OCI-LY3 (cell line): ENCODE data around the gene SFXN1.
"Not testable (repeated sequence)": the region's sequence is repeated elsewhere in the genome, so short reads cannot be mapped to it uniquely, and the experiment has no call there.

Experiments used
- H2AFZ ChIP-seq: fragments of 200-600, 300-600 bp; shearing (Covaris generic); 2 replicates; pipeline ENCODE4 v1.6.0; 2014; ENCODE audit warnings: antibody characterized with exemption, low read depth, low read length
- H3K27ac ChIP-seq: fragments of 200-600, 300-600 bp; sonication (generic); 2 replicates; pipeline ENCODE4 v1.5.1; 2014; ENCODE audit warnings: mild to moderate bottlenecking, low read length, moderate library complexity, mixed read lengths
- H3K27me3 ChIP-seq: fragments of 200-600, 300-600 bp; sonication (generic); 2 replicates; pipeline ENCODE4 v1.6.1; 2014; ENCODE audit warnings: low read depth, low read length, mixed read lengths
- H3K36me3 ChIP-seq: fragments of 200-600, 300-600 bp; sonication (generic); replicated peaks from 2 replicates; pipeline ENCODE3; 2014; ENCODE audit warnings: low read depth, low read length, mixed read lengths
- H3K4me1 ChIP-seq: fragments of 300-600, 200-600 bp; sonication (generic); 2 replicates; pipeline ENCODE4 v1.6.1; 2014; ENCODE audit warnings: low read length, mixed read lengths
- H3K4me2 ChIP-seq: fragments of 200-600, 300-600 bp; sonication (generic); 2 replicates; pipeline ENCODE4 v1.6.1; 2014; ENCODE audit warnings: low read length, mixed read lengths
- H3K4me3 ChIP-seq: fragments of 300-600, 200-600 bp; sonication (generic); 2 replicates; pipeline ENCODE4 v1.5.1; 2014; ENCODE audit warnings: antibody characterized with exemption, mild to moderate bottlenecking, low read length, moderate library complexity
- H3K79me2 ChIP-seq: fragments of 300-600, 200-600 bp; shearing (Covaris generic); 2 replicates; pipeline ENCODE4 v1.6.1; 2014; ENCODE audit warnings: mild to moderate bottlenecking, low read length, mixed read lengths
- H3K9ac ChIP-seq: fragments of 300-600, 200-600 bp; shearing (Covaris generic); 2 replicates; pipeline ENCODE4 v1.6.0; 2014; ENCODE audit warnings: mild to moderate bottlenecking, low read length, moderate library complexity
- H3K9me3 ChIP-seq: fragments of 200-600, 300-600 bp; shearing (Covaris generic); 2 replicates; pipeline ENCODE4 v1.6.1; 2014; ENCODE audit warnings: low read length, mixed read lengths; ENCODE audit not compliant: insufficient read depth
- H4K20me1 ChIP-seq: fragments of 200-600, 300-600 bp; sonication (generic); 2 replicates; pipeline ENCODE4 v1.6.1; 2016; ENCODE audit warnings: low read length, mixed read lengths; ENCODE audit not compliant: insufficient read depth
- EZH2phosphoT487 ChIP-seq: fragments of 200-600 bp; shearing (Covaris generic); IDR thresholded peaks from 2 replicates; pipeline ENCODE4 v1.6.1; 2018; ENCODE audit warnings: antibody characterized with exemption, mixed run types, low read depth
- TF ChIP-seq, protein P1 (sequence below): fragments of 200-600, 300-600 bp; sonication (generic); IDR thresholded peaks from 2 replicates; pipeline ENCODE4 v1.5.1; 2014; ENCODE audit warnings: antibody characterized with exemption, low read length, low read depth

Gene SFXN1

DNA sequence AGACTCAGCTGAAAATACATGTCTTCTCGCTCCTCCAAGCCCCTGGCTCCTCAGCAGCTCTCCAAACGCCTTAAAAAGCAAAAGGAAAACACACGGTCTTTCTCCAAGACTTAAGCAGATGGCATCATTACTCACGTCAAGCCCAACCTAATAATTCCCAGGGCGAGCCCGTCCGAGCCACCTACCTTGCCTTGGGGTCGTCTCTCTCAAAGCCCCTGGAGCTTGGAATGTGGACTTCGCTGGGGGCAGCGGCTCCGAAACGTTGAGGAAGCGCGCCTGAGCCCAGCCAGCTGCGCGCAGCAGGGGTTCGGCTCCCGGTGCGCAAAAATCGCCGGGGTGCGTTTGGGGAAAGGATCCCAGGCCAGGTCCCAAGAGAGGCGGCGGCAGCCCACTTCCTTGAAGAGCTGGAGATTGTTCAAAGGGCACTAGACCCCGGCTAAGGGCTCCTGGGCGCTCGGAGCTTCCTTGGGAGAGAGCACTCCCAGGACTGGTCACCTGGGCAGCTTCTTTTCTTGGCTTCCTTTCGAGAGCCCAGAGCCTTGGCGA, 34.8 kb upstream of the SFXN1 start:
- Histone ChIP-seq H3K9me3 (no peaks in the 10 kb centered on the region), H3K4me2 (no peak overlapping the region), H3K4me1 (no peaks in the 10 kb centered on the region), H3K36me3 (no peaks in the 10 kb centered on the region), H3K27ac (no peak overlapping the region), H3K79me2 (no peaks in the 10 kb centered on the region), H3K9ac (no peak overlapping the region), H2AFZ (no peak overlapping the region), H4K20me1 (no peaks in the 10 kb centered on the region), H3K4me3 (no peak overlapping the region), H3K27me3 (peaks cover 19% of the 10 kb centered on the region)
- TF ChIP-seq, protein P1, sequence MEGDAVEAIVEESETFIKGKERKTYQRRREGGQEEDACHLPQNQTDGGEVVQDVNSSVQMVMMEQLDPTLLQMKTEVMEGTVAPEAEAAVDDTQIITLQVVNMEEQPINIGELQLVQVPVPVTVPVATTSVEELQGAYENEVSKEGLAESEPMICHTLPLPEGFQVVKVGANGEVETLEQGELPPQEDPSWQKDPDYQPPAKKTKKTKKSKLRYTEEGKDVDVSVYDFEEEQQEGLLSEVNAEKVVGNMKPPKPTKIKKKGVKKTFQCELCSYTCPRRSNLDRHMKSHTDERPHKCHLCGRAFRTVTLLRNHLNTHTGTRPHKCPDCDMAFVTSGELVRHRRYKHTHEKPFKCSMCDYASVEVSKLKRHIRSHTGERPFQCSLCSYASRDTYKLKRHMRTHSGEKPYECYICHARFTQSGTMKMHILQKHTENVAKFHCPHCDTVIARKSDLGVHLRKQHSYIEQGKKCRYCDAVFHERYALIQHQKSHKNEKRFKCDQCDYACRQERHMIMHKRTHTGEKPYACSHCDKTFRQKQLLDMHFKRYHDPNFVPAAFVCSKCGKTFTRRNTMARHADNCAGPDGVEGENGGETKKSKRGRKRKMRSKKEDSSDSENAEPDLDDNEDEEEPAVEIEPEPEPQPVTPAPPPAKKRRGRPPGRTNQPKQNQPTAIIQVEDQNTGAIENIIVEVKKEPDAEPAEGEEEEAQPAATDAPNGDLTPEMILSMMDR, result no peak

DNA sequence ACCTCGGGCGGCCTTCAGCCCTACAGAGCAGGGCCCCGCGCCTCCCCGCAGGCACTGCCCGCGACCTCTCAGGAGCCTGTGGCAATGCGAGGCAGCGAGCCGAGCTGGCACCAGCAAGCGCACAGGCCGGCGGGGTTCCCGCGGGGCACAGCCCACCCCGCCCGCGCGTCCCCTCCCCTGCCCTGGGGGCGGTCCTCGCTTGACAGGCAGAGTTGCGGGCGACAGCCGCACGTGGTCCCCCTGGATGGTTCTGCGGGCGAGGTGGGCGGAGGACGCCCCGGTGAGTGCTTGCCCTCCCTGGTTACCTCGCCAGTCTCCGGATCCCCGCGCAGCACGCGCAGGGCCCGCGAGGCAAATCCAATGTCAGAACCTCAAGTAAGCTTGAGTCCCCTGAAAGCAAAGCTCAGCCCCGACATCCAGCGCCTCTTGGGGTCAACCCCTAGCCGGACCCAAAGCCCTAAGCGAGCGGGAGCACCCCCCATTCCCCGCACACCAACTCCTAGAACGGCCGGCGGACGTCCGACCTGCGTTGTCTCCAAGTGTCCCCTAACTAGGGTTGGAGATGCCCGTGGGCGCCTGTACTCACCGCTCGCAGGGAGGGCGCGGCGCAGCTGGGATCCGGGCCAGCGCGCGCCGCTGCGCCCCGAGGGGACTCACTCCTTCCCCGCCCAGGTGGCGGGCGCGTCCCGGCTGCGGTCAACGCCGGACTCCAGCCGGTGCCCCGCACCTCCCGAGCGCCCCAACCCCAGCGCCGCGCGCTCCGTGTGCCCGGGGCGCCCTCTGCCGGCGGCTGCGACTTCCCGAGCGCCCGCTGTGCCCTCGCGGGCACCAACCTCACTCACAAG, 34.1 kb upstream of the SFXN1 start, which contains the start of gene DRD1:
DRD1 (minus strand) TSS at position 123 of the 845 bp plus-strand sequence. CDS start 1,083 bp downstream, outside the sequence.
- H3K9ac ChIP-seq, result no peak within 1 kb of the TSS
- H2AFZ ChIP-seq, result no peak within 1 kb of the TSS
- no peak within 1 kb of the TSS for H3K4me3 ChIP-seq

DNA sequence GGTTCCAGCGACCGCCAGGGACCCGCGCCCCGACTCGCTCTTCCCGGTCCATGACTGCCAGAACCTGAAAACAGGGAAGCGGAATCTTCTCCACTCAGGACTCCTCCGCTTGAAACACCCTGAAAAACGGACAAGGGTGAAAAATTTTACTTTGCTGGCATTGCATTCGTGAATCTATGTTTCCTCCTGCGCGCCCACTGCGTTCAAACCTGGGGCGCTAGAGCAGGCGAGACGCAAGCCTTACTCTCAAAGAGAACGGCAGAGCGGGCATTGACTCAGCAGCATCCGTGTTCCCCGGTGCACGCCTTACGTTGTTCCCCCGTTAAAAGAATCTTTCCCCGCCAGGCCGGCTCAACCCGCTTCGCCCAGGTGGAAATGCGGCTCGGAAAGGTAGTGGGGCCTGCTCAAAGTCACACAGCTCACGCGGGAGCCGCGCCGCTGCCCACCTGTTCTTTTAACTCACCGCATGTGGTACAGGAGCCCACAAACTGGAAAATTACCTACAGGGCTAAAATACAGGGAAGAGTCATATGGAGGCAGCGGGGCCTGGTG, 33.4 kb upstream of the SFXN1 start:
- peaks cover 22% of the 10 kb centered on the region for H3K27me3 ChIP-seq
- H3K9me3 ChIP-seq, result no peaks in the 10 kb centered on the region
- no peak overlapping the region for H2AFZ ChIP-seq
- no peak overlapping the region for H3K4me2 ChIP-seq
- H3K4me3 ChIP-seq, result no peak overlapping the region
- H3K79me2 ChIP-seq, result no peaks in the 10 kb centered on the region
- H3K36me3 ChIP-seq, result no peaks in the 10 kb centered on the region
- TF ChIP-seq, protein P1, result no peak
- no peak for TF ChIP-seq EZH2phosphoT487
- no peaks in the 10 kb centered on the region for H3K4me1 ChIP-seq
- no peak overlapping the region for H3K27ac ChIP-seq
- no peak overlapping the region for H3K9ac ChIP-seq
- no peaks in the 10 kb centered on the region for H4K20me1 ChIP-seq

More for the DNA sequence above, 34.1 kb upstream of the SFXN1 start, which contains the start of gene DRD1:
- no peak within 1 kb of the TSS for H3K4me2 ChIP-seq
- H3K4me1 ChIP-seq, result no peaks in the 10 kb centered on the region
- H3K27me3 ChIP-seq, result peaks cover 20% of the 10 kb centered on the region
- no peaks in the 10 kb centered on the region for H3K9me3 ChIP-seq
- H4K20me1 ChIP-seq, result no peaks in the 10 kb centered on the region
- H3K36me3 ChIP-seq, result no peaks in the 10 kb centered on the region
- H3K27ac ChIP-seq, result no peak within 1 kb of the TSS
- H3K79me2 ChIP-seq, result no peaks in the 10 kb centered on the region
- TF ChIP-seq, protein P1, result no peak
- TF ChIP-seq EZH2phosphoT487, result no peak

DNA sequence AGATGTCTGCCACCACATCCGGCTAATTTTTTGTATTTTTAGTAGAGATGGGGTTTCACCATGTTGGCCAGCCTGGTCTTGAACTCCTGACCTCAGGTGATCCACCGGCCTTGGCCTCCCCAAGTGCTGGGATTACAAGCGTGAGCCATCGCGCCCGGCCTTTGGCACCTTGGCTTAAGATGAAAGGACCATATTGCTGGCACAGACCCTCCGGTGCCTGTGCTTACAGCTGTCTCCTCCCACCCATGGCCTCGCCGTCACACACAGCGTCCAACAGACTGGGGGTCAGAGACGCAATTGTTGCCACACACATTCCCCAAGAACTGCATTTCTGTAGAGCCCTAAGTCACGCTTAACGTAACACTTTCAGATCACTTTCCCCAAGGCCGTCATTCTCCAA, 32.0 kb upstream of the SFXN1 start:
- H3K27me3 ChIP-seq, result peaks cover 20% of the 10 kb centered on the region
- H2AFZ ChIP-seq, H3K27ac ChIP-seq, H3K79me2 ChIP-seq, H3K36me3 ChIP-seq, H3K9ac ChIP-seq, H3K4me1 ChIP-seq, H3K4me2 ChIP-seq, H3K4me3 ChIP-seq, H4K20me1 ChIP-seq, H3K9me3 ChIP-seq: not testable (repeated sequence)
